ENCODE results near the gene HS6ST2. TPM values are rescaled to one million over a fixed set of nuclear protein-coding genes. Genes with fewer than 3 reads are reported as not detected.
A peak's percentile ranks its signal among the peaks of the same experiment; 100 is the strongest.

HS6ST2 gene
- total RNA-seq, 1 experiment from 2014 or later: not detected

GRCh38 chrX:132676561-132677186, 281.8 kb downstream of the HS6ST2 start:
- no peak for DNase-seq (ENCODE audit: low spot score)

- DNase-seq (ENCODE audit: low spot score): no peak
Observed at GRCh38 chrX:132676102-132676501, 282.3 kb downstream of the HS6ST2 start.

- no peak for DNase-seq (ENCODE audit: low spot score)
Observed at GRCh38 chrX:132673331-132673730, 285.1 kb downstream of the HS6ST2 start.

GRCh38 chrX:132671229-132671641, 287.2 kb downstream of the HS6ST2 start:
- no peak for DNase-seq (ENCODE audit: low spot score)

GRCh38 chrX:132669142-132669541, 289.3 kb downstream of the HS6ST2 start:
- no peak for DNase-seq (ENCODE audit: low spot score)

- no peak for DNase-seq (ENCODE audit: low spot score)
Observed at GRCh38 chrX:132668178-132668577, 290.3 kb downstream of the HS6ST2 start.

GRCh38 chrX:132665676-132666075, 292.8 kb downstream of the HS6ST2 start:
- no peak for DNase-seq (ENCODE audit: low spot score)

- DNase-seq (ENCODE audit: low spot score): no peak
Observed at GRCh38 chrX:132664273-132664672, 294.2 kb downstream of the HS6ST2 start.

GRCh38 chrX:132662844-132663243, 295.6 kb downstream of the HS6ST2 start:
- DNase-seq (ENCODE audit: low spot score): no peak

GRCh38 chrX:132657876-132658275, 300.6 kb downstream of the HS6ST2 start:
- DNase-seq (ENCODE audit: low spot score): no peak

- no peak for DNase-seq (ENCODE audit: low spot score)
Observed at GRCh38 chrX:132652871-132653270, 305.6 kb downstream of the HS6ST2 start.

GRCh38 chrX:132651421-132652086, 306.9 kb downstream of the HS6ST2 start:
- DNase-seq (ENCODE audit: low spot score): peak; percentile 5

- DNase-seq (ENCODE audit: low spot score): no peak
Observed at GRCh38 chrX:132648895-132649294, 309.5 kb downstream of the HS6ST2 start.

- DNase-seq (ENCODE audit: low spot score): no peak
Observed at GRCh38 chrX:132639446-132639845, 319.0 kb downstream of the HS6ST2 start.

GRCh38 chrX:132638313-132638712, 320.1 kb downstream of the HS6ST2 start:
- DNase-seq (ENCODE audit: low spot score): no peak

- no peak for DNase-seq (ENCODE audit: low spot score)
Observed at GRCh38 chrX:132636080-132636479, 322.3 kb downstream of the HS6ST2 start.

GRCh38 chrX:132634521-132634920, 323.9 kb downstream of the HS6ST2 start:
- DNase-seq (ENCODE audit: low spot score): no peak

- no peak for DNase-seq (ENCODE audit: low spot score)
Observed at GRCh38 chrX:132631579-132632232, 326.7 kb downstream of the HS6ST2 start.

GRCh38 chrX:132624466-132624865, 334.0 kb downstream of the HS6ST2 start:
- DNase-seq (ENCODE audit: low spot score): no peak

GRCh38 chrX:132623942-132624341, 334.5 kb downstream of the HS6ST2 start:
- no peak for DNase-seq (ENCODE audit: low spot score)

- DNase-seq (ENCODE audit: low spot score): no peak
Observed at GRCh38 chrX:132623300-132623699, 335.1 kb downstream of the HS6ST2 start.

GRCh38 chrX:132622130-132622529, 336.3 kb downstream of the HS6ST2 start:
- DNase-seq (ENCODE audit: low spot score): peak; percentile 66

GRCh38 chrX:132618810-132619209, 339.6 kb downstream of the HS6ST2 start:
- no peak for DNase-seq (ENCODE audit: low spot score)

All from A172 (cell line).